Left cardiac atrium (tissue), 4 donors: ENCODE results near the gene JAML. TPM values are rescaled to one million over a fixed set of nuclear protein-coding genes. Genes with fewer than 3 reads are reported as not detected.
A peak's percentile ranks its signal among the peaks of the same experiment; 100 is the strongest.

Experiments used
- ATAC-seq, 2 donors: fragments of 200-7000 bp; cut with Tn5 transposase; one replicate each; pipeline ENCODE4 v1.9.1; 2020; ENCODE audit warnings: mild to moderate bottlenecking in 2 of 2, moderate library complexity in 2 of 2
- DNase-seq: peaks from one replicate; pipeline ENCODE4 v3.0.0-alpha.2; 2020
- intact Hi-C, 2 donors: fragments of 100-400 bp; cut with DNase I; formaldehyde crosslinking; loops; one replicate each; pipeline versions ENCODE4 v1.14.1 to v1.15.1; 2022 to 2023
- total RNA-seq, 2 donors: library from RNA; stranded (reverse); fragmentation: NEBNext Ultra II Directional; extraction: Animal tissue kit (Norgen Biotek cat#: 25700); gene quantifications; one replicate each; pipeline ENCODE4 v1.2.1, GENCODE V29; 2021
- donor health status: DM: no; HTN: yes; CAD: no.
- donor health status: DM: no; HTN: yes; CAD: no; lungs with severe emphysema.
- donor health status: DM: yes; HTN: yes; CAD: no.
- donor health status: Dilated cardiomyopathy.

JAML gene
- total RNA-seq, 2 donors from 2014 or later: 2.5 to 5.3 TPM

GRCh38 chr11:118243161-118243560 is 18.4 kb upstream of the JAML start:
- no peak for ATAC-seq
- intact Hi-C loops: no loop called here
- DNase-seq: no peak

- ATAC-seq (peak; percentile 8 to 17), DNase-seq (no peak)
- intact Hi-C loops: no loop called here
These were observed 16.9 kb upstream of the JAML start for GRCh38 chr11:118241764-118242098.

- peak; percentile 89 to 92 for ATAC-seq
- intact Hi-C loops: no loop called here
- DNase-seq: peak; percentile 37
These were observed 16.4 kb upstream of the JAML start for GRCh38 chr11:118240999-118241763.

- ATAC-seq (no peak), DNase-seq (no peak)
- intact Hi-C loops: no loop called here
These were observed 14.8 kb upstream of the JAML start for GRCh38 chr11:118239509-118240205.

- intact Hi-C loops: no loop called here
- DNase-seq: no peak
- no peak for ATAC-seq
These were observed 14.1 kb upstream of the JAML start for GRCh38 chr11:118238929-118239328.

- DNase-seq (no peak), ATAC-seq (no peak)
- intact Hi-C loops: no loop called here
These were observed 13.6 kb upstream of the JAML start for GRCh38 chr11:118238421-118238820.

GRCh38 chr11:118236170-118236569 is 11.4 kb upstream of the JAML start:
- intact Hi-C loops: no loop called here
- no peak for DNase-seq
- ATAC-seq: no peak

GRCh38 chr11:118234833-118235232 is 10.0 kb upstream of the JAML start:
- intact Hi-C loops: no loop called here
- no peak for ATAC-seq
- no peak for DNase-seq

- DNase-seq (no peak), ATAC-seq (no peak)
- intact Hi-C loops: no loop called here
These were observed 9.0 kb upstream of the JAML start for GRCh38 chr11:118233850-118234249.

GRCh38 chr11:118233377-118233776 is 8.6 kb upstream of the JAML start:
- intact Hi-C loops: no loop called here
- ATAC-seq: no peak
- DNase-seq: no peak

- no peak for ATAC-seq
These were observed 7.8 kb upstream of the JAML start for GRCh38 chr11:118232659-118233058.

GRCh38 chr11:118231461-118231860 is 6.7 kb upstream of the JAML start:
- intact Hi-C loops: no loop called here
- ATAC-seq (no peak), DNase-seq (no peak)

More at GRCh38 chr11:118232659-118233058, 7.8 kb upstream of the JAML start:
- intact Hi-C loops: no loop called here
- no peak for DNase-seq

- no peak for ATAC-seq
- DNase-seq: no peak
- intact Hi-C loops: no loop called here
These were observed 5.3 kb upstream of the JAML start for GRCh38 chr11:118230088-118230487.

GRCh38 chr11:118229274-118229847 is 4.5 kb upstream of the JAML start:
- DNase-seq (no peak), ATAC-seq (no peak)
- intact Hi-C loops: no loop called here

GRCh38 chr11:118227865-118228785 is 3.3 kb upstream of the JAML start:
- ATAC-seq: peak; percentile 21 to 42
- no peak for DNase-seq
- intact Hi-C loops: no loop called here

GRCh38 chr11:118226781-118227180 is 2.0 kb upstream of the JAML start:
- DNase-seq: no peak
- no peak for ATAC-seq
- intact Hi-C loops: no loop called here

- intact Hi-C loops: no loop called here
These were observed 1.5 kb upstream of the JAML start for GRCh38 chr11:118226296-118226695.

GRCh38 chr11:118223992-118224391 is 819 bp downstream of the JAML start:
- ATAC-seq: peak in 1 of 2 donors; percentile 21
- intact Hi-C loops: no loop called here

More at GRCh38 chr11:118226296-118226695, 1.5 kb upstream of the JAML start:
- DNase-seq (no peak), ATAC-seq (no peak)

GRCh38 chr11:118223570-118223969 is 1.2 kb downstream of the JAML start:
- DNase-seq (no peak), ATAC-seq (no peak)
- intact Hi-C loops: no loop called here

More at GRCh38 chr11:118223992-118224391, 819 bp downstream of the JAML start:
- no peak for DNase-seq
